HG02885 (cell line): ENCODE measurements around the gene SPTLC3.
A peak's percentile ranks its signal among the peaks of the same experiment; 100 is the strongest.

Experiments
- ATAC-seq: cut with Tn5 transposase; IDR thresholded peaks from one replicate; pipeline ENCODE4 v1.9.1; 2021; ENCODE audit warnings: mild to moderate bottlenecking; ENCODE audit not compliant: unreplicated experiment, poor library complexity

The SPTLC3 gene

DNA sequence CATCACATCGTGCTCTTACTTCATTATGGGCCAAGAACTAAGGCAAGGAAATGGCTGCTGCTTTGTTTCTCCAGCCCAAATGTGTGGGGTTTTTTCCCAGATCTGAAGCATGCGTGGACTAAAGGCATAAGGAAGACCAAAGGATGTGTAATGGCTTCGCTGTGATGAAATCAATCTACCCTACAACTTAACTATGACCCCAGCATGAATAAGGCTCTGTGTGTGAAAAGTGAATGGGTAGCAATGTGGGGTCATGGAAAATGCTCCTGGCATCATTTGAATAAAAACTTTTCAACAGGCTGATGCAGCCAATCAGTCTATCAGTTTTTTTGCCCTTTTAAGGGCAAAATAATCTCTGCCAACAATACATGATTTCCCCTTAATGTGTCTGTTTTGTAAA is 162.0 kb downstream of the SPTLC3 start:
- no peak for ATAC-seq

DNA sequence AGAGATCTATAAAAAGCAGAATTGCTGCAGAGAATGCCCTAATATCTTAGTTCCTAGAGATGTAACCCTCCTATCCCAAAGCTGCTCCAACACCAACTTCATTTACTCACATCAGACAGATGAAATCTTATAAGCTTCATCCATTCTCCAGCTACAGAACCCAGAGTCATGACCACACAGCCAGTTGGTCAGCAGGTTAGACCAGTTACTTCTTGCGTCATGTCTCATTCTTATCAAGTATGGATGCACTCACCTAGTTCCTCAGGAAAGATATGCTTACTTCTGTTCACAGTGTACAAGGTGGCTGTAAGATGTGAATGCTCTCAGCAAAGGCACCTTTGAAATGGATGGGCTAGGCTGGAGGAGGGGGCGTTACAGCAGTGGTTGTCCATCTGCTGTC is 164.4 kb downstream of the SPTLC3 start:
- no peak for ATAC-seq

GRCh38 chr20:13174402-13174801 is 165.6 kb downstream of the SPTLC3 start:
- ATAC-seq = peak; percentile 63

DNA sequence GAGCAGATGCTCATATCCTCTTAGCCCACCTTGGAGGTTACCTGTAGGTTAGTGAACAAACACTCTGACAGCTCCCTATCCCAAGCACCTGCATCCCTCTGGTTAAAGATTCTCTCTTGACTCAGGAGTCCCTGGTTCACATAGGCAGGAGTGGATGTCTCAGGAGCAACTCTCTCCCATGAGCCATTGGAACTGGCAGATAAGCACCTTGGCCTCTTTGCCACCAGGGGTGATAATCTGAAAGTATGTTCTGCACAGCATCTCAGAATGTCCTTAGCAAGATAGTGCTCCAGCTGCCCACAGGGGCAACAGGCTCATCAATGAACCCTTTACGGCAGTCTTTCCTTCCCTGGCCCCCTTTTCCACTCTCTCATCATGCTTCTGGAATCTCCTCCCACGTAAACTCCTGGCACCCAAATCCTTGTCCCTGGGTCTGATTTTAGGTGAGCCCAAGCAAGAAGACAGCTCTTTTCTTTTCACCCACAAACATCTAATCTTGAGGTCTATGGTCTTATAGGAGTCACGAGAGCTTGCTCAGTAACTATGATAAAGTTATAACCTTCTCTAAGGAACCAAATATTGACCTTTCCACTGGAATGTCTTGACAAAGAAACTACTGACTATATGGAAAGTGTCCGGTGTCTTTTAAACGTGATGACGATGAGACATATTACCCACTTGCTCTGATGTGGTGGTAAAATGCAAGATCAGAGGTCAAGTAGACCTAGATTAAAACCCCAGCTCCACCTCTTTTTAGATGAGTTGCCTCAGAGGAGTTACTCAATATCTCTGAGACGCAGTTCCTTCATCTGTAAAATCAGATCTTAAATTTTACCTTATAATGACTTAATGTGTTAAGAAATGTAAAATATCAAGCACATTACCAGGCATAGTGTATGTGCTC is 172.5 kb downstream of the SPTLC3 start:
- ATAC-seq = no peak

DNA sequence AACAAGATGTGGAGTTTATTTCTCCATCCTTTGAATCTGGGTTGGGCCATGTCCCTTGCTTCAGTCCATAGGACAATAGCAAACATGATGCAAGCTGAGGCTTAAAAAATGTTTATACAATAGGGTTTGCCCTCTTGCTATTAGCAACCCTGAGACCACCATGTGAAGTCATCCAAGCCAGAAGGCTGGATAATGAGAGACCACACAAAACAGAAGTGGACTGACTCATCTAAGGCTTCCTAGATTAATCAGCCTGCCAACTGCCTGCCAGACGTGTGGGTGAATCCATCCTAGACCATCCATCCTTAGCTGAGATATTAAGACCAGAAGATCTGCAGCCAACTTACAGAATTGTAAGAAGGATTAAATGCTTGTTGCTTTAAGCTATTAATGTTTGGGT is 174.2 kb downstream of the SPTLC3 start:
- ATAC-seq = no peak

GRCh38 chr20:13186043-13186774 is 177.4 kb downstream of the SPTLC3 start:
- no peak for ATAC-seq

GRCh38 chr20:13187899-13188298 is 179.1 kb downstream of the SPTLC3 start:
- no peak for ATAC-seq

DNA sequence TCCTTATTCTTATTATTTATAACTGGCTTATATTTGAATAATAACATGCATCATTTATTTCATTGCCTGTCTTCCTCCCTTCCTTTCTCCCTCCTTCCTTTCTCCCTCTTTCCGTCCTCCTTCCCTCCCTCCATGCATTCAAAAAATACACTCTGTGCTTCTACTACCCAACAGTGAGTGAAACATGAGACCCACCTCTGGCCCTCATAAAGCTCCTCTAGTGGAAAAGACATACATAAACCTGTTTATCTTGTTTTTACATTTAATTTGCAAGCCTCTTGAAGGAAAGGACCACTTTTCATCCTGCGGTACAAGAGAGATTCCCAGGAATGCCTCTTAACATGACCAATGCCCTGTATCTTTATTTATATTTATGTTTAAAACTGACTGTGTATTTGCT is 190.5 kb downstream of the SPTLC3 start:
- ATAC-seq = no peak

GRCh38 chr20:13200767-13201500 is 192.2 kb downstream of the SPTLC3 start:
- no peak for ATAC-seq

GRCh38 chr20:13202565-13202964 is 193.8 kb downstream of the SPTLC3 start:
- ATAC-seq = no peak

DNA sequence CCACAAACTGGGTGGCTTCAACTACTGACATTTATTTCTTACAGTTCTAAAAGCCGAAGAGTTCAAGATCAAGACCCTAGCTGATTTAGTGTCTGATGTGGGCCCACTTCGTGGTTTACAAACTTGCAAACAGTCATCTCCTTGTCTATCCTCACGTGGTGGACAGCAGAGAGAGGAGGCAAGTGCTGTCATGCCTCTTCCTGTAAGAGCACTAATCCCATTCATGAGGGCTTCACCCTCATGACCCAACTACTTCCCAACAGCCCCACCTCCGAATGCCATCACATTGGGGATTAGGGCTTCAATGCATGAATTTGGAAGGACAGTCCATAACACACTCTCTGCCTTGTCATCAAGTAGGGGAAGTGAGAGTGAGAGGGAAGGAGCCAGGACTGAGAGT is 196.7 kb downstream of the SPTLC3 start:
- ATAC-seq = no peak

GRCh38 chr20:13205848-13206434 is 197.2 kb downstream of the SPTLC3 start:
- ATAC-seq = no peak

DNA sequence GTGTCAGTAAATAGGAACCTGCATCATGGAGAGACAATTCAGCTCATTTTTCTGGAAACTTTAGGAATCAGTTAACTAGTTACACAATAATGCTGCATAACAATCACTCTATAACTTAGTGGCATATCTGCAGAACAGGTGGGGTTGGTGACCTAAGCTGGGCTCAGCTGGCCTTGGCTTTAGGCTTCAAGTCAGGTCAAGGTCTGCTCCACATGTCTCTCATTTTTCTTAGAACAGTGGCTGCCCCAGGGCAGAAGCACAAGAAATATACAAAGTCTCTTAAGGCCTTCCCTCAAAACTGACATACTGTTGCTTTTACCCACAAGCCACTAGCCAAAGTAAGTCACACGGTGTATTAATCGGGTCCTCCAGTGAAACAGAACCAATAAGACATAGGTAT is 198.2 kb downstream of the SPTLC3 start:
- ATAC-seq = no peak

DNA sequence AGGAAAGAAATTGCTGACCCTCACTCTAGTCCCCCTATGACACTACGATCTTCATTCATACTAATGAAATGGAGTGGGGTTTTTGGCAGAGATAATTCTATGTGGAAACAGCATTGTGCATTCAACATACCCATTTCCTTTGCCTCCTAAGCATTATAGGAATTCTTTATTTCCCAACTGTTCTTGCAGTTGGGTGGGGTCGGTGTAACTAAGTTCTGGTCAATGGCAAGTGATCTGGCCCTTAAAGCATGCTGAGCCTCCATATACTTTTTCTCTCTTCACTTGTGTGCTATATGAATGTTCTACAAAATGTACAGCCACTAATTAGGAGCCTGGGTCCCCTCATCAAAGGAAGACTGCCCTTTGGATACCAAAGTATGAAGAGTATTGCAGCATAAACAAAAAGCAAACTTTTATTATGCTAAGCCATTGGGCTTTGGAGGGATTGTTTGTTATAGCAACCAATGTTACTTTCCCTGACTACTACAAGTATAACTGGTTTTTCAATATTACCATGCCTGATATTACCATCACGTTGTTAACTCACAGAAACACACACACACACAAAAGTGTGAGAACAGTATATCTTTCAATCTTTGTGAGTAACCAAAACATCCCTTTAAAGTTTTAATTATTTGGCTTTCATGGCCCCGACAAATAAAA is 203.3 kb downstream of the SPTLC3 start:
- no peak for ATAC-seq

GRCh38 chr20:13212750-13213149 is 204.0 kb downstream of the SPTLC3 start:
- ATAC-seq = peak; percentile 63

DNA sequence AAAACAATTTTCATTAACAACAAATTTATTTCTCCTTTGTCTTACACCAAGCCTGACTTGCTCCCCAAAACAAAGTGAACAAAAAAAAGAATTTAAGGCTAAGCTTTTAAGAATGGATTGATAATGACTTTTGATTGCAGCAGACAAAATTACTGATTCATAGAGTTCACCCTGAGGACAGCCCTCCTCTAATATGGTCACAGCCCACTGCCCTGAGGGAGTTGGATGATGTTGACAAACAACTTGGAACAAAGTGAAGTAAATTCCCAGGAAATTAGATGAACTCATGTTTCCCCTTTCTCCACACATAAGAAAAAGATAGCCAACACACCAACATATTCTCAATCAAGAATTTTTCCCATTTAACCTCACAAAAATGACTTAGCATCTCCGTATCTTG is 204.6 kb downstream of the SPTLC3 start:
- ATAC-seq = no peak

DNA sequence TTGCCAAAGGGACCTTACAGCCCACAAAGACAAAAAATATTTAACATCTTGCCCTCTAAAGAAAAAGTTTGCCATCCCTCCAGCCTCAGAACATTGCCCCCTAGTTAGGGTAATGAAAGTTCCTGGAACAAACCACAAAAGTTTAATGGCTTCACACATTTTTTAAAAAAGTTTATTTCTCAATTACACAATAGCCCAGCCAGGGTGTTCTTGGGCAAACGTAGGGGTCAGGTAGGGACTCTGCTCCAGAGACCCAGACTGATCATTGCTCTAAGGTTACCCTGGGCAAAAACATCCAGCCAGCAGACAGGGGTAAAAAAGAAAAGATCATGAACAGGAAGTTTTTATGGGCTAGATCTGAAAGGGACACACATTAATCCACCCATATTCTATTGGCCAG is 207.8 kb downstream of the SPTLC3 start:
- ATAC-seq = no peak
